ENCODE measurements around the gene PRKAG2.

PRKAG2 gene

GRCh38 chr7:151769188-151769821 is 107.6 kb downstream of the PRKAG2 start:
- Histone ChIP-seq H3K36me3 (ENCODE audit: control insufficient read depth, insufficient read depth, low read length) (no peaks in the 10 kb centered on the region), H3K4me2 (ENCODE audit: low read length) (no peak overlapping the region), H3K27ac (no peak overlapping the region), H3K79me2 (no peaks in the 10 kb centered on the region), H3K4me3 (ENCODE audit: low read depth, low read length) (no peak overlapping the region), H3K4me1 (no peaks in the 10 kb centered on the region), H3K27me3 (ENCODE audit: control insufficient read depth, insufficient read depth, low read length) (no peaks in the 10 kb centered on the region), H3K9ac (no peak overlapping the region), H2AFZ (peak overlapping the region; percentile 11), H3K9me3 (ENCODE audit: control insufficient read depth, low read length) (no peaks in the 10 kb centered on the region)
- TF ChIP-seq CTCF (IDR thresholded peaks at IDR 0.05): no peak

- no peaks in the 10 kb centered on the region for H3K9me3 ChIP-seq (ENCODE audit: control insufficient read depth, low read length)
- H3K27me3 ChIP-seq (ENCODE audit: control insufficient read depth, insufficient read depth, low read length): no peaks in the 10 kb centered on the region
- H3K36me3 ChIP-seq (ENCODE audit: control insufficient read depth, insufficient read depth, low read length): no peaks in the 10 kb centered on the region
- H3K4me1 ChIP-seq: no peaks in the 10 kb centered on the region
- no peak overlapping the region for H3K27ac ChIP-seq
- H3K79me2 ChIP-seq: no peaks in the 10 kb centered on the region
- peak overlapping the region; percentile 11 for H2AFZ ChIP-seq
- TF ChIP-seq CTCF (IDR thresholded peaks at IDR 0.05): no peak
- no peak overlapping the region for H3K4me2 ChIP-seq (ENCODE audit: low read length)
- no peak overlapping the region for H3K9ac ChIP-seq
- H3K4me3 ChIP-seq (ENCODE audit: low read depth, low read length): no peak overlapping the region
Measured at GRCh38 chr7:151768805-151769187, 108.1 kb downstream of the PRKAG2 start.

- no peak overlapping the region for H3K9ac ChIP-seq
Measured at GRCh38 chr7:151767557-151767956, 109.4 kb downstream of the PRKAG2 start.

GRCh38 chr7:151764056-151764920 is 112.6 kb downstream of the PRKAG2 start:
- Histone ChIP-seq H3K36me3 (ENCODE audit: control insufficient read depth, insufficient read depth, low read length) (no peaks in the 10 kb centered on the region), H3K9ac (no peak overlapping the region), H2AFZ (no peak overlapping the region), H3K4me2 (ENCODE audit: low read length) (no peak overlapping the region), H3K9me3 (ENCODE audit: control insufficient read depth, low read length) (no peaks in the 10 kb centered on the region), H3K27me3 (ENCODE audit: control insufficient read depth, insufficient read depth, low read length) (no peaks in the 10 kb centered on the region), H3K27ac (no peak overlapping the region), H3K79me2 (peaks cover 1% of the 10 kb centered on the region), H3K4me3 (ENCODE audit: low read depth, low read length) (no peak overlapping the region), H3K4me1 (peaks cover 3% of the 10 kb centered on the region)
- TF ChIP-seq CTCF (IDR thresholded peaks at IDR 0.05): no peak

More at GRCh38 chr7:151767557-151767956, 109.4 kb downstream of the PRKAG2 start:
- H3K27me3 ChIP-seq (ENCODE audit: control insufficient read depth, insufficient read depth, low read length): no peaks in the 10 kb centered on the region
- no peak overlapping the region for H2AFZ ChIP-seq
- no peaks in the 10 kb centered on the region for H3K79me2 ChIP-seq
- no peak overlapping the region for H3K27ac ChIP-seq
- H3K4me2 ChIP-seq (ENCODE audit: low read length): no peak overlapping the region
- TF ChIP-seq CTCF (IDR thresholded peaks at IDR 0.05): no peak
- no peak overlapping the region for H3K4me3 ChIP-seq (ENCODE audit: low read depth, low read length)
- no peaks in the 10 kb centered on the region for H3K36me3 ChIP-seq (ENCODE audit: control insufficient read depth, insufficient read depth, low read length)
- no peaks in the 10 kb centered on the region for H3K9me3 ChIP-seq (ENCODE audit: control insufficient read depth, low read length)
- no peaks in the 10 kb centered on the region for H3K4me1 ChIP-seq
